ENCODE measurements around the gene ZNF566. TPM values are rescaled to one million over a fixed set of nuclear protein-coding genes. Genes with fewer than 3 reads are reported as not detected.

ZNF566 gene
- total and polyA plus RNA-seq, 2 donors (not counting 1 experiment from before 2014, with no cell fraction given), result 9.1 to 26.6 TPM

DNA sequence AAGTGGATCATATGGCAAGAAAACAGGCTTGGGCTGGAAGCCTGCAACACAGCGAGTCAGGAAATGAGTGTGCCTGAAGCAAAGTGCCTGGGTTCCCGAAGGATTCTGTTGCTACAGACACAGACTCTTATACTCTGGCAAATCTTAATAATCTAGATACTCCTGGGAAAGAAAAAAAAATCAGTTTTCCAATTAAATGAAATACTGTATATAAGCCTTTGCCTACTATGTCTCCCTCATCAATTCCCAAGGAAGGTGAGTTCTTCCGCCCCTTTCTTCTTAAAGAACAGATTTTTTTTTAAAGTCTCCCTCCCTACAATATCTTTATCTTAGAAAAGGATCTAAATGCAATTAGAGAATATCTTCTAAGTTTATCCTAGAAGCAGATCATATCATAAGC, 81.3 kb downstream of the ZNF566 start:
- H3K4me2 ChIP-seq (replicated peaks; ENCODE audit: low read depth, low read length, poor library complexity, severe bottlenecking), result no peak overlapping the region
- DNase-seq, result no peak
- no peaks in the 10 kb centered on the region for H3K27me3 Mint-ChIP-seq
- no peak for TF ChIP-seq EZH2 (IDR thresholded peaks at IDR 0.05; ENCODE audit: borderline replicate concordance, insufficient read depth, low read depth, low read length, poor library complexity, severe bottlenecking)
- TF ChIP-seq, protein P1, sequence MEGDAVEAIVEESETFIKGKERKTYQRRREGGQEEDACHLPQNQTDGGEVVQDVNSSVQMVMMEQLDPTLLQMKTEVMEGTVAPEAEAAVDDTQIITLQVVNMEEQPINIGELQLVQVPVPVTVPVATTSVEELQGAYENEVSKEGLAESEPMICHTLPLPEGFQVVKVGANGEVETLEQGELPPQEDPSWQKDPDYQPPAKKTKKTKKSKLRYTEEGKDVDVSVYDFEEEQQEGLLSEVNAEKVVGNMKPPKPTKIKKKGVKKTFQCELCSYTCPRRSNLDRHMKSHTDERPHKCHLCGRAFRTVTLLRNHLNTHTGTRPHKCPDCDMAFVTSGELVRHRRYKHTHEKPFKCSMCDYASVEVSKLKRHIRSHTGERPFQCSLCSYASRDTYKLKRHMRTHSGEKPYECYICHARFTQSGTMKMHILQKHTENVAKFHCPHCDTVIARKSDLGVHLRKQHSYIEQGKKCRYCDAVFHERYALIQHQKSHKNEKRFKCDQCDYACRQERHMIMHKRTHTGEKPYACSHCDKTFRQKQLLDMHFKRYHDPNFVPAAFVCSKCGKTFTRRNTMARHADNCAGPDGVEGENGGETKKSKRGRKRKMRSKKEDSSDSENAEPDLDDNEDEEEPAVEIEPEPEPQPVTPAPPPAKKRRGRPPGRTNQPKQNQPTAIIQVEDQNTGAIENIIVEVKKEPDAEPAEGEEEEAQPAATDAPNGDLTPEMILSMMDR (IDR thresholded peaks at IDR 0.05), result no peak
- no peak overlapping the region for H3K27ac Mint-ChIP-seq
- H4K20me1 ChIP-seq (ENCODE audit: control insufficient read depth, insufficient read depth, low read length, poor library complexity, severe bottlenecking), result peaks cover 10% of the 10 kb centered on the region
- no peak overlapping the region for H2AFZ ChIP-seq (ENCODE audit: insufficient read depth, low read depth, low read length, poor library complexity, severe bottlenecking)
- H3K4me1 Mint-ChIP-seq, result peaks cover 7% of the 10 kb centered on the region
- ATAC-seq (ENCODE audit: low read depth), result no peak
- POLR2A ChIA-PET, result no interaction called here
- CTCF ChIA-PET, result no interaction called here
- no peak overlapping the region for H3K4me3 Mint-ChIP-seq
- no peaks in the 10 kb centered on the region for H3K27me3 ChIP-seq (replicated peaks in 1 of 4; ENCODE audit: control extremely low read depth in 1 of 4, control insufficient read depth in 3 of 4, insufficient read depth in 4 of 4, low read length in 3 of 4)
- peaks cover 2% of the 10 kb centered on the region for H3K9me3 Mint-ChIP-seq (ENCODE audit: insufficient read depth)
- H3K4me3 ChIP-seq (ENCODE audit: control extremely low read depth in 1 of 5, extremely low read depth in 1 of 5, insufficient read depth in 1 of 5, low read depth in 2 of 5, low read length in 4 of 5), result no peak overlapping the region
- peaks cover 39% of the 10 kb centered on the region for H3K79me2 ChIP-seq (ENCODE audit: control insufficient read depth, insufficient read depth, low read length)
- H3K9ac ChIP-seq (ENCODE audit: low read length), result no peak overlapping the region
- WGBS (ENCODE audit: insufficient coverage), result 100% methylated on average over 1 of the region's 3 CpGs
- peaks cover 0 to 8% (median 4%) of the 10 kb centered on the region in 3 donors for H3K9me3 ChIP-seq (ENCODE audit: control extremely low read depth in 1 of 3, control insufficient read depth in 2 of 3, insufficient read depth in 1 of 3, low read length in 2 of 3)
- no peak overlapping the region for H3K27ac ChIP-seq (ENCODE audit: low read length in 2 of 2)
- intact Hi-C loops (cut with micrococcal nuclease), result no loop called here
- peaks cover 24 to 62% of the 10 kb centered on the region in 2 experiments for H3K36me3 ChIP-seq (replicated peaks in 1 of 2; ENCODE audit: control extremely low read depth in 1 of 2, control insufficient read depth in 1 of 2, extremely low read depth in 1 of 2, insufficient read depth in 2 of 2, low read length in 1 of 2)
- H3K4me1 ChIP-seq (ENCODE audit: control insufficient read depth in 2 of 2, insufficient read depth in 2 of 2, low read length in 2 of 2), result no peaks in the 10 kb centered on the region

DNA sequence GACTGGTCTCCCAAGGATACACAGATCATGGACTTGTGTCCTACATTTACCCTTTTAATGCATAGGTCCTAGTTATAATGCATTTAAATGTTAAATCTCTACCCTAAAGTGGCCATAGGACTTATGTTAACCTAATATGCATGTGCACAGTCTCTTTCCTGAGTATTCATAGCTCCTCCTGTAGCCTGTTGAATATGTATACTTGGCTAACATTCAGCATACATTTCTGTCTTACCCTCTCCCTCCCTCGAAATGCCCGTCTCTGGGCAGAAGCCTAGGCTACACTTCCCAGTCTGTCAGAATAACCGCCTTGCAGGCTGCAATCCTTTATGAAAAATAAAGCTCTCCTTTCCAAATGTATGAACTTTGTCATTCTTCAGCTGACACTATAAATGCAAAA, 84.9 kb downstream of the ZNF566 start:
- Histone ChIP-seq H3K27ac (ENCODE audit: low read length in 2 of 2) (no peak overlapping the region), H3K79me2 (ENCODE audit: control insufficient read depth, insufficient read depth, low read length) (peaks cover 5% of the 10 kb centered on the region), H3K27me3 (replicated peaks in 1 of 4; ENCODE audit: control extremely low read depth in 1 of 4, control insufficient read depth in 3 of 4, insufficient read depth in 4 of 4, low read length in 3 of 4) (no peaks in the 10 kb centered on the region), H3K36me3 (replicated peaks in 1 of 2; ENCODE audit: control extremely low read depth in 1 of 2, control insufficient read depth in 1 of 2, extremely low read depth in 1 of 2, insufficient read depth in 2 of 2, low read length in 1 of 2) (peaks cover 20 to 51% of the 10 kb centered on the region in 2 experiments), H3K9ac (ENCODE audit: low read length) (no peak overlapping the region), H3K4me3 (ENCODE audit: control extremely low read depth in 1 of 5, extremely low read depth in 1 of 5, insufficient read depth in 1 of 5, low read depth in 2 of 5, low read length in 4 of 5) (no peak overlapping the region), H2AFZ (ENCODE audit: insufficient read depth, low read depth, low read length, poor library complexity, severe bottlenecking) (no peak overlapping the region), H3K4me1 (ENCODE audit: control insufficient read depth in 2 of 2, insufficient read depth in 2 of 2, low read length in 2 of 2) (peaks cover 19 to 20% of the 10 kb centered on the region in 2 donors), H3K9me3 (ENCODE audit: control extremely low read depth in 1 of 3, control insufficient read depth in 2 of 3, insufficient read depth in 1 of 3, low read length in 2 of 3) (peaks cover 0 to 13% (median 10%) of the 10 kb centered on the region in 3 donors), H4K20me1 (ENCODE audit: control insufficient read depth, insufficient read depth, low read length, poor library complexity, severe bottlenecking) (no peaks in the 10 kb centered on the region), H3K4me2 (replicated peaks; ENCODE audit: low read depth, low read length, poor library complexity, severe bottlenecking) (no peak overlapping the region)
- ChIA-PET POLR2A (no interaction called here), CTCF (no interaction called here)
- WGBS (ENCODE audit: insufficient coverage), result 96% methylated on average over 3 of the region's 3 CpGs
- Mint-ChIP-seq H3K27me3 (no peaks in the 10 kb centered on the region), H3K9me3 (ENCODE audit: insufficient read depth) (peaks cover 3% of the 10 kb centered on the region), H3K27ac (no peak overlapping the region), H3K4me3 (no peak overlapping the region), H3K4me1 (peaks cover 16% of the 10 kb centered on the region)
- DNase-seq (no peak), ATAC-seq (ENCODE audit: low read depth) (no peak)
- intact Hi-C loops (cut with micrococcal nuclease), result no loop called here
- TF ChIP-seq, protein P1 (IDR thresholded peaks at IDR 0.05), result no peak
- TF ChIP-seq EZH2 (IDR thresholded peaks at IDR 0.05; ENCODE audit: borderline replicate concordance, insufficient read depth, low read depth, low read length, poor library complexity, severe bottlenecking), result no peak
